ENCODE measurements around the gene CD48.

Gene CD48

DNA sequence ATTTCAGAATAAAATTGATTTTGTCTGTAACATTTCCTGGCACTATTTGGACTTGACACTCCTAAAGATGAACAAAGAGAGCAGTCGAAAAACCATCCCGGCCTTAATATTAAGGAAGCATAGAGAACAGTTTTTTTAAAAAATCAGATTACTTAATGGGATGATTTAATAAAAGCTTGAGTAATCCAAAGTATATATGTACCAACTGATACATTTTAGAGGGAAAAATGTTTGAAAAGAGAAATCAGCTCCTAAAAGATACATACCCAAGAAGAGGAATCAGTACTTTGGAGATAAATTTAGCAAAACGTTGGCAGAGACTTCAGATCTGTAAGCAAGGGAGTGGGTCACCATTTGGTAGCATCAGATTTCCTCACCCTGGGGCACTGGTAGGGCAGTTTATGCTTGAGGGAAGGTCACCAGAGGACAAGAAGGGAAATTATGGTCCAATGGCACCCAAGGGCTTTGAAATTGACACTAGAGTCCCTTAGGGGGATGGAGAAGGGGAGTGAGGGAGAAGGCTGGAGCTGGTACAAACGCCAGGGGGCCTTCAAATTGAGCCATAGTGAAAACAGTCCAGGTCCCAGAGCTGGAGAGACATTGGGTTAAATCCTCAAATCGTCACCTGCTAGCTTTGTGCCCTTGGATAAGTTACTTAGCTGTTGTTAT, 33.4 kb upstream of the CD48 start:
- H3K79me2 ChIP-seq (ENCODE audit: low read length): peaks cover 60% of the 10 kb centered on the region

DNA sequence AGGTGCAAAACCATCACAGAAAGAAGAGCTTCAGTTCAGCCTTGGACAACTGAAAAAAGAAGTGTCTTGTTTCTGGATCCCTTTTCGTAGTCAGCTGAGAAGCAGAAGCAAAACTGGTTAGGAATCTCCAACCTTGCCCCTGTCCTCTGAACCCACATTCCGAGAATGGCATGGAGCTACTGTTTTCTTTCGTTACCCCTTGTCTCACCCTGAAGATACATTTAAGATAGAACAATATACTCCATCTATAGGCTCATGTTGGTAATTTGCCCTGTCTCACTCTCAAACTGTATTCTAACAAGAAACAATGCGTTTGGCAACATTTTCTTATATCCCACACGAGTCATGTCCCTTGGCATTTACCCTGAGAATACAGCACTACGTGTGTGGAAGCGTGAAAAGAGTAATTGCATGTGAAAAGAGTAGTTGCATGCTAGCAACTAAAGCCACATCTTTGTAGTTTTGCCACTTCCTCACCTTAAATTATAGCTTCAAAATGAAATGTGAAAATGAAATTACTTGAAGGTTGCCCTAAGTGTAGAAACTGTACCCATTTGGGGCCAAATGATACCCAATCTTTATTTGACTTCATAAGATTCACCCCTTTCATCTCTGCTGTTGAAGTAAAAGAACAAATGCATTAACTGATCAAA, 32.7 kb upstream of the CD48 start:
- no peak for TF ChIP-seq EZH2phosphoT487 (IDR thresholded peaks at IDR 0.05; ENCODE audit: low read depth)
- TF ChIP-seq, protein P1, sequence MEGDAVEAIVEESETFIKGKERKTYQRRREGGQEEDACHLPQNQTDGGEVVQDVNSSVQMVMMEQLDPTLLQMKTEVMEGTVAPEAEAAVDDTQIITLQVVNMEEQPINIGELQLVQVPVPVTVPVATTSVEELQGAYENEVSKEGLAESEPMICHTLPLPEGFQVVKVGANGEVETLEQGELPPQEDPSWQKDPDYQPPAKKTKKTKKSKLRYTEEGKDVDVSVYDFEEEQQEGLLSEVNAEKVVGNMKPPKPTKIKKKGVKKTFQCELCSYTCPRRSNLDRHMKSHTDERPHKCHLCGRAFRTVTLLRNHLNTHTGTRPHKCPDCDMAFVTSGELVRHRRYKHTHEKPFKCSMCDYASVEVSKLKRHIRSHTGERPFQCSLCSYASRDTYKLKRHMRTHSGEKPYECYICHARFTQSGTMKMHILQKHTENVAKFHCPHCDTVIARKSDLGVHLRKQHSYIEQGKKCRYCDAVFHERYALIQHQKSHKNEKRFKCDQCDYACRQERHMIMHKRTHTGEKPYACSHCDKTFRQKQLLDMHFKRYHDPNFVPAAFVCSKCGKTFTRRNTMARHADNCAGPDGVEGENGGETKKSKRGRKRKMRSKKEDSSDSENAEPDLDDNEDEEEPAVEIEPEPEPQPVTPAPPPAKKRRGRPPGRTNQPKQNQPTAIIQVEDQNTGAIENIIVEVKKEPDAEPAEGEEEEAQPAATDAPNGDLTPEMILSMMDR (IDR thresholded peaks at IDR 0.05; ENCODE audit: low read depth, low read length): 0 out of 2 replicates have a peak, but pooled peaks have one; percentile 12
- Histone ChIP-seq H3K79me2 (ENCODE audit: low read length) (peaks cover 67% of the 10 kb centered on the region), H2AFZ (ENCODE audit: low read depth, low read length) (no peak overlapping the region), H3K4me1 (ENCODE audit: low read length) (peaks cover 59% of the 10 kb centered on the region), H3K4me2 (ENCODE audit: low read length) (peak overlapping the region; percentile 85), H4K20me1 (ENCODE audit: insufficient read depth, low read length) (peaks cover 16% of the 10 kb centered on the region; the same call in 1 of the 2 replicates), H3K27me3 (ENCODE audit: low read depth, low read length) (no peaks in the 10 kb centered on the region), H3K36me3 (replicated peaks; ENCODE audit: low read depth, low read length) (peaks cover 47% of the 10 kb centered on the region), H3K9me3 (ENCODE audit: insufficient read depth, low read length) (no peaks in the 10 kb centered on the region), H3K9ac (ENCODE audit: low read length) (peak overlapping the region; percentile 5; the same call in 1 of the 2 replicates), H3K27ac (ENCODE audit: low read length) (peak overlapping the region; percentile 83), H3K4me3 (ENCODE audit: low read length) (peak overlapping the region; percentile 81)

More for the DNA sequence above, 33.4 kb upstream of the CD48 start:
- H3K4me3 ChIP-seq (ENCODE audit: low read length): no peak overlapping the region
- peaks cover 60% of the 10 kb centered on the region for H3K4me1 ChIP-seq (ENCODE audit: low read length)
- no peak overlapping the region for H2AFZ ChIP-seq (ENCODE audit: low read depth, low read length)
- H3K27me3 ChIP-seq (ENCODE audit: low read depth, low read length): no peaks in the 10 kb centered on the region
- H3K9ac ChIP-seq (ENCODE audit: low read length): no peak overlapping the region
- H3K36me3 ChIP-seq (replicated peaks; ENCODE audit: low read depth, low read length): peaks cover 52% of the 10 kb centered on the region
- peak overlapping the region; percentile 85 for H3K4me2 ChIP-seq (ENCODE audit: low read length)
- TF ChIP-seq EZH2phosphoT487 (IDR thresholded peaks at IDR 0.05; ENCODE audit: low read depth): no peak
- TF ChIP-seq, protein P1 (IDR thresholded peaks at IDR 0.05; ENCODE audit: low read depth, low read length): 0 out of 2 replicates have a peak, but pooled peaks have one; percentile 6
- peaks cover 16% of the 10 kb centered on the region; the same call in 1 of the 2 replicates for H4K20me1 ChIP-seq (ENCODE audit: insufficient read depth, low read length)
- H3K27ac ChIP-seq (ENCODE audit: low read length): peak overlapping the region; percentile 83
- H3K9me3 ChIP-seq (ENCODE audit: insufficient read depth, low read length): no peaks in the 10 kb centered on the region

DNA sequence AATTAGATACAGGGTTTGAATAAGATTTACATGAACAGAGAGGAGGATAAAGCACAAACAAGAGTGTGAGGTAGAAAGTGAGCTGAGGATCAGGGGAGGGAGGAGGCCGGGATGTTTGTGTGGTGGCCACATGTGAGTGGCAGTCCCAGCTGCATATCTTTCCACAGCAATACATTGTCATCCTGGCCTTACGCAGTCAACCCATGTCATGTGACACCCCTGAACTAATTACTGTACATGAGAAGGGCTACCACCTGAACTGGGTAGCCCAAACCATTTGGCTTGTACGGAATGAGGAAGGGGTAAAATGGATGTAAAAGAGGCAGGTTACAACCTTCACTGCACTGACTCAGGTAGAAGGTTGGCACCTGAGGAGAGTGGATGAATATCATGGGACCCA, 31.6 kb upstream of the CD48 start:
- TF ChIP-seq, protein P1 (IDR thresholded peaks at IDR 0.05; ENCODE audit: low read depth, low read length): no peak
- TF ChIP-seq EZH2phosphoT487 (IDR thresholded peaks at IDR 0.05; ENCODE audit: low read depth): no peak
- peaks cover 66% of the 10 kb centered on the region for H3K4me1 ChIP-seq (ENCODE audit: low read length)

More for the DNA sequence above, 31.6 kb upstream of the CD48 start:
- peak overlapping the region; percentile 0; the same call in 1 of the 2 replicates for H3K9ac ChIP-seq (ENCODE audit: low read length)
- H3K36me3 ChIP-seq (replicated peaks; ENCODE audit: low read depth, low read length): peaks cover 38% of the 10 kb centered on the region
- H3K79me2 ChIP-seq (ENCODE audit: low read length): peaks cover 69% of the 10 kb centered on the region
- peak overlapping the region; percentile 83 for H3K27ac ChIP-seq (ENCODE audit: low read length)
- H3K9me3 ChIP-seq (ENCODE audit: insufficient read depth, low read length): 0 out of 2 replicates have a peak, but pooled peaks cover 1% of the 10 kb centered on the region
- H2AFZ ChIP-seq (ENCODE audit: low read depth, low read length): no peak overlapping the region
- H3K4me3 ChIP-seq (ENCODE audit: low read length): peak overlapping the region; percentile 81; the same call in 1 of the 2 replicates
- peaks cover 14% of the 10 kb centered on the region; the same call in 1 of the 2 replicates for H4K20me1 ChIP-seq (ENCODE audit: insufficient read depth, low read length)
- peak overlapping the region; percentile 85 for H3K4me2 ChIP-seq (ENCODE audit: low read length)
- H3K27me3 ChIP-seq (ENCODE audit: low read depth, low read length): no peaks in the 10 kb centered on the region

Data from OCI-LY3 (cell line).